K562 (cell line): ENCODE results near the gene PPA2. TPM values are rescaled to one million over a fixed set of nuclear protein-coding genes. Genes with fewer than 3 reads are reported as not detected.

Source experiments
- ATAC-seq: fragments of 200-7000 bp; cut with Tn5 transposase; 3 replicates; pipeline ENCODE4 v1.9.1; 2020; ENCODE audit warnings: moderate library complexity
- BruUV-seq: library from RNA; stranded (reverse); fragments of 400-500 nt; replicated peaks from 2 replicates; lab custom pipeline; 2021; lab: Mats Ljungman, UMichigan
- CTCF ChIA-PET: fragments of 300-600 bp; formaldehyde crosslinking; extraction: SDS; loops from one replicate; lab custom pipeline; 2021; ENCODE audit warnings: low intra/inter-chr PET ratio; lab: Yijun Ruan, JAX
- POLR2A ChIA-PET: fragments of 300-600, 350-650 bp; sonication (Branson Sonifier 250); formaldehyde crosslinking; extraction: SDS; loops from one replicate; lab custom pipeline; 2021; ENCODE audit warnings: antibody characterized with exemption, inconsistent platforms; lab: Yijun Ruan, JAX
- DNase-seq, 4 experiments: peaks; one replicate each; pipeline versions ENCODE4 v3.0.0 to v3.0.0-alpha.2; 2011 to 2018; ENCODE audit warnings: low spot score in 3 of 4, mixed read lengths in 3 of 4; ENCODE audit errors: extremely low read depth in 1 of 4
- FAIRE-seq: peaks from 2 replicates; lab custom pipeline; 2011; peaks lifted over from hg19 to GRCh38; lab: Jason Lieb, UNC
- H2AFZ ChIP-seq: 2 replicates; pipeline ENCODE4 v1.6.0; 2011; ENCODE audit warnings: low read depth, low read length, control low read depth, inconsistent platforms
- H3K27ac ChIP-seq: fragments of 200-600 bp; 3 replicates; pipeline ENCODE4 v1.8.0; 2011; ENCODE audit warnings: low read depth, mild to moderate bottlenecking, control low read depth, inconsistent platforms, low read length, moderate library complexity, mixed read lengths; ENCODE audit errors: extremely low read depth
- H3K27me3 ChIP-seq, 2 experiments: fragments of 300-600 bp in 1 of 2; 2 replicates in 1 of 2; 3 replicates in 1 of 2; pipeline versions ENCODE4 v1.6.0 to v1.8.0; 2011; ENCODE audit warnings: inconsistent platforms in 2 of 2, low read length in 2 of 2, mild to moderate bottlenecking in 1 of 2, mixed read lengths in 1 of 2, moderate library complexity in 1 of 2; ENCODE audit not compliant: control insufficient read depth in 2 of 2, insufficient read depth in 2 of 2
- H3K36me3 ChIP-seq: fragments of 300-600 bp; 3 replicates; pipeline ENCODE4 v1.8.0; 2011; ENCODE audit warnings: mild to moderate bottlenecking, low read length, inconsistent platforms; ENCODE audit not compliant: control insufficient read depth, insufficient read depth
- H3K4me1 ChIP-seq, 2 experiments: fragments of 200-600 bp in 1 of 2; replicated peaks in 1 of 2; 2 replicates in 1 of 2; 3 replicates in 1 of 2; pipeline versions ENCODE4 v1.5.1 to v1.8.0; 2011; ENCODE audit warnings: inconsistent platforms in 2 of 2, low read length in 2 of 2, mild to moderate bottlenecking in 1 of 2, mixed read lengths in 1 of 2, moderate library complexity in 1 of 2; ENCODE audit not compliant: control insufficient read depth in 2 of 2, insufficient read depth in 2 of 2
- H3K4me2 ChIP-seq: 2 replicates; pipeline ENCODE4 v1.6.1; 2011; ENCODE audit warnings: low read length, control low read depth, inconsistent platforms, mixed read lengths; ENCODE audit not compliant: insufficient read depth
- H3K4me3 ChIP-seq: fragments of 200-600 bp; sonication (generic), shearing (Covaris generic); 2 replicates; pipeline ENCODE4 v1.5.1; 2016; ENCODE audit warnings: control low read depth, inconsistent platforms
- H3K79me2 ChIP-seq: fragments of 200-600 bp; 3 replicates; pipeline ENCODE4 v1.8.0; 2011; ENCODE audit warnings: low read length, inconsistent platforms; ENCODE audit not compliant: control insufficient read depth, insufficient read depth
- H3K9ac ChIP-seq, 2 experiments: 2 replicates each; pipeline versions ENCODE4 v1.6.0 to v1.6.1; 2011; ENCODE audit warnings: low read depth in 2 of 2, low read length in 2 of 2, control low read depth in 1 of 2, inconsistent platforms in 1 of 2, mild to moderate bottlenecking in 1 of 2, mixed read lengths in 1 of 2; ENCODE audit not compliant: insufficient read depth in 1 of 2
- H3K9me1 ChIP-seq: one replicate; pipeline ENCODE4 v1.6.0; 2011; ENCODE audit warnings: inconsistent platforms, mild to moderate bottlenecking, low read length, moderate library complexity; ENCODE audit not compliant: control insufficient read depth, insufficient read depth
- H3K9me3 ChIP-seq: replicated peaks from 2 replicates; pipeline ENCODE4 v1.5.1; 2011; ENCODE audit warnings: low read depth, low read length, inconsistent platforms; ENCODE audit not compliant: control insufficient read depth, insufficient read depth
- H4K20me1 ChIP-seq: replicated peaks from 2 replicates; pipeline ENCODE4 v1.6.1; 2011; ENCODE audit warnings: low read length, inconsistent platforms, mixed read lengths; ENCODE audit not compliant: control insufficient read depth, insufficient read depth
- ZNF507 ChIP-seq: conservative IDR thresholded peaks from 2 replicates; pipeline ENCODE4 v1.6.1; 2017; ENCODE audit warnings: missing genetic modification characterization, missing compliant biosample characterization
- WGBS: fragments of 100-300 bp; shearing (Covaris generic); methylation state at CpG from one replicate; pipeline ENCODE4 v1.1.6; 2016; ENCODE audit warnings: low coverage, mixed read lengths; ENCODE audit not compliant: insufficient coverage; ENCODE audit errors: missing lambda C conversion rate; 5-methylcytosine and 5-hydroxymethylcytosine counted together
- in situ Hi-C: fragments of 300-500 bp; cut with MboI; formaldehyde crosslinking; loops from 4 replicates; pipeline ENCODE4 v1.15.0; 2018; ENCODE audit warnings: inconsistent platforms, mixed read lengths
- intact Hi-C: fragments of 100-400 bp; cut with micrococcal nuclease; formaldehyde crosslinking; loops from 2 replicates; pipeline ENCODE4 v1.14.2; 2022
- polyA plus RNA-seq, 8 experiments: library from polyadenylated mRNA; depleted of rRNA in 4 of 8; stranded (reverse) in 5 of 8; unstranded in 3 of 8; fragments of >200 nt; fragmentation: Nextera tagmentation in 2 of 8; fragmentation: Illumina TruSeq in 1 of 8; extraction: Ambion mirVana in 2 of 8; extraction: Trizol in 1 of 8; gene quantifications; 2 replicates each; pipeline versions ENCODE4 v1.2.1 to v1.2.3, GENCODE V29; 2011 to 2014; ENCODE audit warnings: inconsistent platforms in 1 of 8, missing spikeins in 1 of 8
- total RNA-seq, 7 experiments: library from RNA; depleted of rRNA in 6 of 7; stranded (reverse); fragments of >200 nt in 6 of 7; fragmentation: Illumina TruSeq in 2 of 7; extraction: Trizol in 2 of 7; gene quantifications; 2 replicates each; pipeline versions ENCODE4 v1.2.1 to v1.2.3, GENCODE V29; 2011 to 2021; ENCODE audit warnings: low replicate concordance in 1 of 7
- TF ChIP-seq, protein P1 (sequence below), 2 experiments: IDR thresholded peaks; 2 replicates each; pipeline ENCODE4 v1.6.1; 2011; ENCODE audit warnings: borderline replicate concordance in 1 of 2, control low read depth in 1 of 2, low read depth in 1 of 2, low read length in 1 of 2, mild to moderate bottlenecking in 1 of 2, mixed read lengths in 1 of 2, moderate library complexity in 1 of 2; ENCODE audit not compliant: insufficient read depth in 1 of 2, insufficient read length in 1 of 2, poor library complexity in 1 of 2, severe bottlenecking in 1 of 2; ENCODE audit errors: extremely low read depth in 1 of 2
- TF ChIP-seq, protein P2 (sequence below): fragments of 250-450 bp; sonication (Bioruptor Pico); IDR thresholded peaks from 2 replicates; pipeline ENCODE4 v1.8.0; 2021; ENCODE audit warnings: borderline replicate concordance, mild to moderate bottlenecking, moderate library complexity; ENCODE audit not compliant: poor library complexity, severe bottlenecking
- TF ChIP-seq, protein P3 (sequence below): fragments of 450-650 bp; IDR thresholded peaks from 2 replicates; pipeline ENCODE4 v1.6.1; 2016

The PPA2 gene
- total and polyA plus RNA-seq, 9 of the 15 experiments (the other 6 are each of a cell fraction or from before 2014, with no cell fraction given): 48.3 to 190 (median 109) TPM

DNA sequence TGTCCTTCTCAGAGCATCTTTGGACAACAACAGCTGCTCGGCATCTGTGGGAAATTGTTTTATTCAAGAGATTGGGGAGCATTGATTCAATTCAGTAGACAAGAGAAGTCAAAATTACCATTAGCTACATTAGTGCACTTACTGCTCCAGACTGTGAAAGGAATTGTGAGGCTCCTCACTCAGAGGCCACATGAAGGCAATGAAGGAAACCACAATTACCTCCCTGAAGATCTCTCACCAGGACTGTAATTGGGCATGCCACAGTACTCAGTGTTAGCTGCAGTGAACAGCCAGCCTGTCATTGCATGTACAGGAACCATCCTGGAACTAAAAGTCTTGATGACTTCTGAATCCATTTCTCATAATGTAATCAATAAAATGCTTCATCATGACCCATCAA is 144.8 kb downstream of the PPA2 start:
- no peaks in the 10 kb centered on the region for H4K20me1 ChIP-seq
- DNase-seq: no peak
- H3K27me3 ChIP-seq: no peaks in the 10 kb centered on the region
- no peak overlapping the region for H3K27ac ChIP-seq
- intact Hi-C loops: no loop called here
- TF ChIP-seq, protein P1, sequence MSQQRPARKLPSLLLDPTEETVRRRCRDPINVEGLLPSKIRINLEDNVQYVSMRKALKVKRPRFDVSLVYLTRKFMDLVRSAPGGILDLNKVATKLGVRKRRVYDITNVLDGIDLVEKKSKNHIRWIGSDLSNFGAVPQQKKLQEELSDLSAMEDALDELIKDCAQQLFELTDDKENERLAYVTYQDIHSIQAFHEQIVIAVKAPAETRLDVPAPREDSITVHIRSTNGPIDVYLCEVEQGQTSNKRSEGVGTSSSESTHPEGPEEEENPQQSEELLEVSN (IDR thresholded peaks at IDR 0.05; ENCODE audit: borderline replicate concordance in 1 of 2, extremely low read depth in 1 of 2, insufficient read depth in 1 of 2, insufficient read length in 1 of 2, low read depth in 1 of 2, low read length in 1 of 2, poor library complexity in 1 of 2, severe bottlenecking in 1 of 2): no peak
- TF ChIP-seq, protein P2, sequence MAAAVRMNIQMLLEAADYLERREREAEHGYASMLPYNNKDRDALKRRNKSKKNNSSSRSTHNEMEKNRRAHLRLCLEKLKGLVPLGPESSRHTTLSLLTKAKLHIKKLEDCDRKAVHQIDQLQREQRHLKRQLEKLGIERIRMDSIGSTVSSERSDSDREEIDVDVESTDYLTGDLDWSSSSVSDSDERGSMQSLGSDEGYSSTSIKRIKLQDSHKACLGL: no peak
- TF ChIP-seq, protein P3, sequence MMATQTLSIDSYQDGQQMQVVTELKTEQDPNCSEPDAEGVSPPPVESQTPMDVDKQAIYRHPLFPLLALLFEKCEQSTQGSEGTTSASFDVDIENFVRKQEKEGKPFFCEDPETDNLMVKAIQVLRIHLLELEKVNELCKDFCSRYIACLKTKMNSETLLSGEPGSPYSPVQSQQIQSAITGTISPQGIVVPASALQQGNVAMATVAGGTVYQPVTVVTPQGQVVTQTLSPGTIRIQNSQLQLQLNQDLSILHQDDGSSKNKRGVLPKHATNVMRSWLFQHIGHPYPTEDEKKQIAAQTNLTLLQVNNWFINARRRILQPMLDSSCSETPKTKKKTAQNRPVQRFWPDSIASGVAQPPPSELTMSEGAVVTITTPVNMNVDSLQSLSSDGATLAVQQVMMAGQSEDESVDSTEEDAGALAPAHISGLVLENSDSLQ: no peak
- TF ChIP-seq ZNF507: no peak
- TF ChIP-seq, all 486 proteins: peak for 0
- no peaks in the 10 kb centered on the region for H3K79me2 ChIP-seq
- no peaks in the 10 kb centered on the region for H3K9me1 ChIP-seq
- ChIA-PET CTCF (no interaction called here), POLR2A (interaction anchor here (0.9 kb wide), 1 partner anchor 11 kb away, joined by 3 read pairs; no protein-coding TSS in a partner anchor)
- H3K4me2 ChIP-seq: no peak overlapping the region
- H3K4me1 ChIP-seq: no peaks in the 10 kb centered on the region
- H3K9me3 ChIP-seq: no peaks in the 10 kb centered on the region
- H3K9ac ChIP-seq: no peak overlapping the region
- FAIRE-seq: no peak
- WGBS: 0% methylated on average over 1 of the region's 1 CpG
- no peaks in the 10 kb centered on the region for H3K36me3 ChIP-seq
- H2AFZ ChIP-seq: no peak overlapping the region
- in situ Hi-C loops: no loop called here
- H3K4me3 ChIP-seq: no peak overlapping the region
- ATAC-seq: no peak
- BruUV-seq: no TSS peak
